Osteoblast (primary cell): ENCODE measurements around the gene DNAJA3. TPM values are rescaled to one million over a fixed set of nuclear protein-coding genes. Genes with fewer than 3 reads are reported as not detected.

Source experiments
- DNase-seq: peaks from one replicate; pipeline ENCODE4 v3.0.0; 2011; ENCODE audit warnings: low spot score, mixed read lengths; ENCODE audit not compliant: insufficient read length; ENCODE audit errors: missing footprints
- H2AFZ ChIP-seq: 2 replicates; pipeline ENCODE4 v1.6.0; 2011; ENCODE audit warnings: mild to moderate bottlenecking, low read length
- H3K27ac ChIP-seq: 2 replicates; pipeline ENCODE4 v1.5.1; 2011; ENCODE audit warnings: mild to moderate bottlenecking, low read depth, low read length, moderate library complexity
- H3K27me3 ChIP-seq: 2 replicates; pipeline ENCODE4 v1.6.0; 2012; ENCODE audit warnings: mild to moderate bottlenecking, control low read depth, inconsistent platforms, low read length, moderate library complexity; ENCODE audit not compliant: insufficient read depth
- H3K36me3 ChIP-seq: 2 replicates; pipeline ENCODE4 v1.5.1; 2011; ENCODE audit warnings: mild to moderate bottlenecking, low read length, control low read depth, moderate library complexity; ENCODE audit not compliant: insufficient read depth
- H3K4me1 ChIP-seq: 2 replicates; pipeline ENCODE4 v1.5.1; 2011; ENCODE audit warnings: mild to moderate bottlenecking, low read length, control low read depth, moderate library complexity; ENCODE audit not compliant: insufficient read depth
- H3K4me2 ChIP-seq: 2 replicates; pipeline ENCODE4 v1.6.0; 2011; ENCODE audit warnings: mild to moderate bottlenecking, low read length; ENCODE audit not compliant: insufficient read depth
- H3K4me3 ChIP-seq: fragments of 200-600 bp; sonication (generic); 3 replicates; pipeline ENCODE4 v1.5.1; 2012; ENCODE audit warnings: mild to moderate bottlenecking, low read length, inconsistent platforms; ENCODE audit not compliant: insufficient read depth
- H3K79me2 ChIP-seq: 2 replicates; pipeline ENCODE4 v1.6.0; 2012; ENCODE audit warnings: mild to moderate bottlenecking, low read length, control low read depth, inconsistent platforms; ENCODE audit not compliant: insufficient read depth
- H3K9me3 ChIP-seq: 2 replicates; pipeline ENCODE4 v1.5.1; 2011; ENCODE audit warnings: low read depth, low read length, control low read depth
- H4K20me1 ChIP-seq: 2 replicates; pipeline ENCODE4 v1.6.0; 2012; ENCODE audit warnings: mild to moderate bottlenecking, low read length, control low read depth; ENCODE audit not compliant: insufficient read depth
- total RNA-seq: library from RNA; depleted of rRNA; stranded (reverse); fragments of >200 nt; gene quantifications from 2 replicates; pipeline ENCODE4 v1.2.3, GENCODE V29; 2012
- TF ChIP-seq, protein P1 (sequence below): IDR thresholded peaks from 2 replicates; pipeline ENCODE4 v1.5.1; 2011; ENCODE audit warnings: mild to moderate bottlenecking, low read depth, low read length, moderate library complexity; ENCODE audit errors: extremely low read depth

Gene DNAJA3
- total RNA-seq, 1 donor, result 30.0 TPM

DNA sequence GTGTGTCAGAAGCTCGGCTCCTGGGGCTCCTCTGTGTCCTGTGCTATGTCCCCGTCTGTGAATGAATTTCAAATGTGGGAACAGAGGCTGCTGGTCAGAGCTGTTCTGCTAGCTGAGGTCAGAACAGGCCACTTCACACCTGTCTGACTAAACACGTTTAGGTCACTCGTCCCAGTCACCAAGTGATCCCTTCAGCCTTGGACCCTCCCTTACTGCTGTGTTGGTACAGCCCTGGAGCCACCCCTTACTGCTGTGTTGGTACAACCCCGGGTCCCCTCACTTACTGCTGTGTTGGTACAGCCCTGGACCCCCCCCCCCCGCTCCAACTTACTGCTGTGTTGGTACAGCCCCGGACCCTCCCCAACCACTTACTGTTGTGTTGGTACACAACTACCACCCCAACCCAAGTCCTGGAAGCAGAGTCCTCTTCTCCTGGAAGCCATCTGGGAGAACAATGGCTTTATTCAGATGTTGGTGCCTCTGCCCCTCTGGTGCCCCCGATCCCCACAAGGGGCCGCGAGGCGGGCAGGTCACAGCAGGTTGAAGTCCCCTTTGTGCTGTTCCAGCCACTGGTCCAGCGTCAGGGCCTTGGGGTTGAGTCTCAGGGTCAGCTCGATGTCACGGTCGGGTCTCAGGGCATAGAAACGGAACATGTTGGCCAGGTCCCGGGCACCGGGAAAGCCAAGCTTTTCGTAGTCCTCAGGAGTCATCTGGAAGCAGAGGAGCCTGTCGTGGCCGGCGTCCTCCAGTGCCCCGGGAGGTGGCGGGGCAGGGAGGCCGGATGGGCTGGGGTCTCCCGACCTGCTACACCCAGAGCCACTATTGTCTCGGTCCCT is 35.8 kb downstream of the DNAJA3 start:
- H3K36me3 ChIP-seq, result peaks cover 35% of the 10 kb centered on the region

DNA sequence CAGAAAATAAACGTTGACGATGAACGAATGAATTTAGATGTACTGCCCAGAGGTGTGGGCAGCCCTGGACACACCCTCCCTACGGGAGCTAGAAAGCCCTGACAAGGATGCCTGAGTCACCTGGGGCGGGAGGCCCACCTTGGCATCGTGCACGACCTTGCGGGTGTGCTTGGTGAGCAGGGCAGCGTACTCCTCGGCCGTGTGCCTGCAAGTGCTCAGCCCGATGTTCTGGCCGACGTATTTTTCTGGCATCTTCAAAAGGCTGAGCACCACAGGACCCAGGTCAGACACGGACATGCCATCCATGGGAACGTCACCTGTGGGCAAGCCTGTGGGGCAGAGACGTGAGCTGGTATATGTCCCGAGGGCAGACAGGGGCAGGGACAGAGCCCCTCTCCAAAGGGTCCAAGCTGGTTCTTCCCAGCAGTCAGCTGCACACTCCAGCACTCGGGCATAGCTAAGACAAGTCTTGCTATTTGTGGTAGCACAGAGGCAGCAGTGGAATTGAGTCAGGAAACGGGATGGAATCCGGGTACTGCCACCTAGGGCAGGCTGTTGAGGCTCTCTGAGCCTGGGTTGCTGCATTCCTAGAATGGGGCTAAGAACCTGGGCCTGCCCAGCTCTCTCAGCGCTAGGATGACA is 38.0 kb downstream of the DNAJA3 start:
- TF ChIP-seq, protein P1, sequence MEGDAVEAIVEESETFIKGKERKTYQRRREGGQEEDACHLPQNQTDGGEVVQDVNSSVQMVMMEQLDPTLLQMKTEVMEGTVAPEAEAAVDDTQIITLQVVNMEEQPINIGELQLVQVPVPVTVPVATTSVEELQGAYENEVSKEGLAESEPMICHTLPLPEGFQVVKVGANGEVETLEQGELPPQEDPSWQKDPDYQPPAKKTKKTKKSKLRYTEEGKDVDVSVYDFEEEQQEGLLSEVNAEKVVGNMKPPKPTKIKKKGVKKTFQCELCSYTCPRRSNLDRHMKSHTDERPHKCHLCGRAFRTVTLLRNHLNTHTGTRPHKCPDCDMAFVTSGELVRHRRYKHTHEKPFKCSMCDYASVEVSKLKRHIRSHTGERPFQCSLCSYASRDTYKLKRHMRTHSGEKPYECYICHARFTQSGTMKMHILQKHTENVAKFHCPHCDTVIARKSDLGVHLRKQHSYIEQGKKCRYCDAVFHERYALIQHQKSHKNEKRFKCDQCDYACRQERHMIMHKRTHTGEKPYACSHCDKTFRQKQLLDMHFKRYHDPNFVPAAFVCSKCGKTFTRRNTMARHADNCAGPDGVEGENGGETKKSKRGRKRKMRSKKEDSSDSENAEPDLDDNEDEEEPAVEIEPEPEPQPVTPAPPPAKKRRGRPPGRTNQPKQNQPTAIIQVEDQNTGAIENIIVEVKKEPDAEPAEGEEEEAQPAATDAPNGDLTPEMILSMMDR, result no peak
- Histone ChIP-seq H3K27ac (peak overlapping the region; percentile 33), H3K27me3 (no peaks in the 10 kb centered on the region), H3K9me3 (no peaks in the 10 kb centered on the region), H4K20me1 (peaks cover 3% of the 10 kb centered on the region), H3K4me3 (no peak overlapping the region), H2AFZ (no peak overlapping the region), H3K36me3 (peaks cover 34% of the 10 kb centered on the region), H3K4me1 (peaks cover 23% of the 10 kb centered on the region), H3K4me2 (peak overlapping the region; percentile 44), H3K79me2 (no peaks in the 10 kb centered on the region)
- peak; percentile 91 for DNase-seq

More for the DNA sequence above, 35.8 kb downstream of the DNAJA3 start:
- peaks cover 23% of the 10 kb centered on the region for H3K4me1 ChIP-seq
- H3K4me2 ChIP-seq, result no peak overlapping the region
- no peak overlapping the region for H3K27ac ChIP-seq
- no peak overlapping the region for H3K4me3 ChIP-seq
- H2AFZ ChIP-seq, result no peak overlapping the region
- TF ChIP-seq, protein P1, result no peak
- H4K20me1 ChIP-seq, result peaks cover 7% of the 10 kb centered on the region
- no peaks in the 10 kb centered on the region for H3K9me3 ChIP-seq
- H3K79me2 ChIP-seq, result no peaks in the 10 kb centered on the region
- H3K27me3 ChIP-seq, result no peaks in the 10 kb centered on the region
- no peak for DNase-seq

DNA sequence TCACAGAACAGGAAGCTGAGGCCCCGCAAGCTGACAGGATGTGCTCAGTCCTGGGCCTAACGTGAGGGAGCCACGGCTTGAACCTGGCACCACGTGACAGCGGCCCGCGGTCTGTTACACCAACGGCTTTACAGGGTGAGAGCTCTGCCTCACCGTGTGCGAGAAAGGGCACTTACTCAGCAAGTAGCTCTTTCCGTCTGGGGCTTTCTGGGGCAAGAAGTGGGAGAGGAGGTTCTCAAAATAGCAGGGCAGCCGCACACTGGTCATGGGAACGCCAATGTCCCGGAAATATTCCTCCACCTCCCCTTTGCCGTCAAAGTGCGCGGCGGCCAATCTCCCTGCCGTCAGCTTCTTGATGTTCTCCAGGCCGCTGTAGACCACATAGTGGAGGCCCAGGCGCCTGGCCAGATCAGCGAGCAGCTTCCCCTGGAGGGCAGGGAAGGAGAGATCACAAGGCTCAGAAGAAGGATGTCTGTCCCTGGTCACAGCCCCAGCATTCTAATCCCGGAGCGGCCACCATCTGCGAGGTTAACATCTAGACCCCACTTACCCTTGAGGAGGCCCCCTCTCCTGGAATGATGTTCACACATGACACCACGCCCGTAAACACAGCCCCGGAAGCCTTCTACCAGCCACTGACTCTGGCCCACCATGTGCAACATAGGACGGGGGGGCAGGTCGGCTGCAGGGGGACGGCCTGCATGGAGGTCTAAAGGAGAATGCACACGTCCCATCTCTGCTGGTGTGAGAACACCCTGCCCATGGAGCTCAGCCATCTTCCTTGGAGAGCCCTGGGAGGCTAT is 40.5 kb downstream of the DNAJA3 start:
- no peaks in the 10 kb centered on the region for H3K27me3 ChIP-seq
- no peak for DNase-seq
- TF ChIP-seq, protein P1, result no peak
- H3K27ac ChIP-seq, result no peak overlapping the region
- no peak overlapping the region for H3K4me3 ChIP-seq
- H4K20me1 ChIP-seq, result no peaks in the 10 kb centered on the region
- H3K9me3 ChIP-seq, result no peaks in the 10 kb centered on the region
- no peak overlapping the region for H2AFZ ChIP-seq
- H3K4me2 ChIP-seq, result no peak overlapping the region
- H3K79me2 ChIP-seq, result no peaks in the 10 kb centered on the region
- H3K4me1 ChIP-seq, result peaks cover 15% of the 10 kb centered on the region
- H3K36me3 ChIP-seq, result peaks cover 37% of the 10 kb centered on the region

DNA sequence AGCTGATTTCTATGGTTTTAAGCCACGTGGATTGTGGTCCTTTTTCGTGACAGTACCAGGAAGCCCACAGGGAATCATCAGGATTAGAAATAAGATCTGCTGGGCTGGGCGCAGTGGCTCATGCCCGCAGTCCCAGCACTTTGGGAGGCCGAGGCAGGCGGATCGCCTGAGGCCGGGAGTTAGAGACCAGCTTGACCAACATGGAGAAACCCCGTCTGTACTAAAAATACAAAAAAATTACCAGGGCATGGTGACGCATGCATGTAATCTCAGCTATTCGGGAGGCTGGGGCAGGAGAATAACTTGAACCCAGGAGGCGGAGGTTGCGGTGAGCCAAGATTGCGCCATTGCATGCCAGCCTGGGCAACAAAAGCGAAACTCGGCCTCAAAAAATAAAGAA is 42.2 kb downstream of the DNAJA3 start:
- H3K79me2 ChIP-seq, result no peaks in the 10 kb centered on the region
- no peaks in the 10 kb centered on the region for H3K27me3 ChIP-seq
- no peak overlapping the region for H3K4me2 ChIP-seq
- H3K4me3 ChIP-seq, result no peak overlapping the region
- H4K20me1 ChIP-seq, result no peaks in the 10 kb centered on the region
- no peak for DNase-seq
- TF ChIP-seq, protein P1, result no peak
- no peak overlapping the region for H2AFZ ChIP-seq
- H3K9me3 ChIP-seq, result no peaks in the 10 kb centered on the region
- H3K27ac ChIP-seq, result no peak overlapping the region
- peaks cover 15% of the 10 kb centered on the region for H3K4me1 ChIP-seq
- peaks cover 35% of the 10 kb centered on the region for H3K36me3 ChIP-seq
